GM12878 (cell line): Measurements from ENCODE around the gene MORC3. TPM values are rescaled to one million over a fixed set of nuclear protein-coding genes. Genes with fewer than 3 reads are reported as not detected.

Source experiments
- ASH2L ChIP-seq: fragments of 300-600, 200-600 bp; sonication (generic); IDR thresholded peaks from 2 replicates; pipeline ENCODE4 v1.6.1; 2017; ENCODE audit warnings: low read depth, mild to moderate bottlenecking, borderline replicate concordance
- ATF2 ChIP-seq: IDR thresholded peaks from 2 replicates; pipeline ENCODE4 v1.6.1; 2012; ENCODE audit warnings: low read length, inconsistent platforms
- ATF3 ChIP-seq: IDR thresholded peaks from 2 replicates; pipeline ENCODE4 v1.6.1; 2011; ENCODE audit warnings: low read depth, mild to moderate bottlenecking, low read length, moderate library complexity, borderline replicate concordance; ENCODE audit errors: extremely low read depth
- BCL3 ChIP-seq: IDR thresholded peaks from 2 replicates; pipeline ENCODE4 v1.6.1; 2011; ENCODE audit warnings: borderline replicate concordance, low read depth, mild to moderate bottlenecking, moderate library complexity, low read length; ENCODE audit not compliant: insufficient read depth, poor library complexity, severe bottlenecking
- BCLAF1 ChIP-seq: fragments of 450-650 bp; IDR thresholded peaks from 2 replicates; pipeline ENCODE4 v1.6.1; 2017; ENCODE audit warnings: antibody characterized with exemption, mild to moderate bottlenecking, moderate library complexity
- CHD2 ChIP-seq: IDR thresholded peaks from 2 replicates; pipeline ENCODE4 v1.6.1; 2011; ENCODE audit warnings: low read depth, low read length, improper control_type of control experiment, borderline replicate concordance
- CTCF ChIP-seq, 3 experiments: IDR thresholded peaks in 2 of 3; conservative IDR thresholded peaks in 1 of 3; 2 replicates each; pipeline ENCODE4 v1.5.1; 2011; ENCODE audit warnings: low read depth in 3 of 3, low read length in 3 of 3, mild to moderate bottlenecking in 3 of 3, control low read depth in 2 of 3, moderate library complexity in 2 of 3, inconsistent platforms in 1 of 3, mixed read lengths in 1 of 3; ENCODE audit not compliant: control insufficient read depth in 2 of 3, insufficient read depth in 1 of 3; ENCODE audit errors: extremely low read depth in 1 of 3
- EP300 ChIP-seq, 2 experiments: fragments of 150-350 bp in 1 of 2; IDR thresholded peaks; 2 replicates each; pipeline ENCODE4 v1.6.1; 2011 to 2012; ENCODE audit warnings: low read depth in 2 of 2, low read length in 2 of 2, borderline replicate concordance in 1 of 2, improper control_type of control experiment in 1 of 2, inconsistent platforms in 1 of 2; ENCODE audit not compliant: control insufficient read depth in 1 of 2
- EZH2 ChIP-seq: IDR thresholded peaks from 2 replicates; pipeline ENCODE4 v1.6.1; 2012; ENCODE audit warnings: low read depth, mild to moderate bottlenecking, control low read depth, inconsistent platforms, low read length, borderline replicate concordance; ENCODE audit not compliant: control insufficient read depth
- HDGF ChIP-seq: fragments of 450-650 bp; IDR thresholded peaks from 2 replicates; pipeline ENCODE4 v1.6.1; 2016; ENCODE audit warnings: antibody characterized with exemption
- LARP7 ChIP-seq: fragments of 450-650 bp; IDR thresholded peaks from 2 replicates; pipeline ENCODE4 v1.6.1; 2017; ENCODE audit warnings: mild to moderate bottlenecking
- MYC ChIP-seq: IDR thresholded peaks from 2 replicates; pipeline ENCODE4 v1.6.1; 2011; ENCODE audit warnings: mild to moderate bottlenecking, low read length, moderate library complexity, inconsistent platforms; ENCODE audit not compliant: insufficient read depth, insufficient replicate concordance, insufficient read length, severe bottlenecking
- PAX8 ChIP-seq: fragments of 450-650 bp; IDR thresholded peaks from 2 replicates; pipeline ENCODE4 v1.6.1; 2017; ENCODE audit warnings: mild to moderate bottlenecking, moderate library complexity
- PKNOX1 ChIP-seq: fragments of 450-650 bp; IDR thresholded peaks from 2 replicates; pipeline ENCODE4 v1.6.1; 2016; ENCODE audit warnings: mild to moderate bottlenecking
- RAD51 ChIP-seq: fragments of 450-650 bp; IDR thresholded peaks from 2 replicates; pipeline ENCODE4 v1.6.1; 2016; ENCODE audit warnings: moderate library complexity, mild to moderate bottlenecking, inconsistent platforms
- RBBP5 ChIP-seq: fragments of 200-600 bp; sonication (generic); conservative IDR thresholded peaks from 2 replicates; pipeline ENCODE4 v1.6.1; 2016
- RFX5 ChIP-seq: IDR thresholded peaks from 2 replicates; pipeline ENCODE4 v1.6.1; 2011; ENCODE audit warnings: low read depth, low read length, improper control_type of control experiment
- STAT1 ChIP-seq: fragments of 450-650 bp; conservative IDR thresholded peaks from 2 replicates; pipeline ENCODE4 v1.6.1; 2014; ENCODE audit warnings: antibody characterized with exemption, mild to moderate bottlenecking
- TCF12 ChIP-seq: IDR thresholded peaks from 2 replicates; pipeline ENCODE4 v1.6.1; 2011; ENCODE audit warnings: low read depth, mild to moderate bottlenecking, low read length
- YY1 ChIP-seq: IDR thresholded peaks from 2 replicates; pipeline ENCODE4 v1.6.1; 2011; ENCODE audit warnings: low read depth, mild to moderate bottlenecking, low read length
- polyA plus RNA-seq, 11 experiments: library from polyadenylated mRNA; depleted of rRNA in 4 of 11; unstranded in 6 of 11; stranded (reverse) in 5 of 11; fragments of >200 nt; fragmentation: Nextera tagmentation in 4 of 11; fragmentation: Illumina TruSeq in 1 of 11; extraction: Ambion mirVana in 4 of 11; extraction: Trizol in 1 of 11; gene quantifications; 1 replicate in 1 of 11; 2 replicates in 10 of 11; pipeline versions ENCODE4 v1.2.1 to v1.2.3, GENCODE V29; 2011 to 2016; ENCODE audit warnings: inconsistent platforms in 2 of 11, missing spikeins in 2 of 11, low read depth in 1 of 11
- total RNA-seq, 4 experiments: library from RNA; depleted of rRNA in 3 of 4; stranded (reverse); fragments of >200 nt in 3 of 4; fragmentation: Illumina TruSeq in 1 of 4; extraction: Trizol in 1 of 4; gene quantifications; 2 replicates each; pipeline versions ENCODE4 v1.2.1 to v1.2.3, GENCODE V29; 2013 to 2021

The MORC3 gene
- total and polyA plus RNA-seq, 10 of the 15 experiments (the other 5 are each of a cell fraction or from before 2014, with no cell fraction given), result 5.5 to 29.9 (median 16.3) TPM

GRCh38 chr21:36385233-36386030 lies 65.4 kb downstream of the MORC3 start, which contains the start of gene CHAF1B (continued):
- TF ChIP-seq BCLAF1 (no peak), EZH2 (no peak), CHD2 (no peak), RFX5 (no peak), ATF2 (no peak), STAT1 (no peak), HDGF (no peak), EP300 (IDR thresholded peaks at IDR 0.05; ENCODE audit: borderline replicate concordance in 1 of 2, control insufficient read depth in 1 of 2, low read depth in 2 of 2, low read length in 2 of 2) (no peak), LARP7 (peak; percentile 79), CTCF (IDR thresholded peaks at IDR 0.05 in 2 of 3, conservative IDR thresholded peaks at IDR 0.05 in 1 of 3; ENCODE audit: control insufficient read depth in 2 of 3, extremely low read depth in 1 of 3, insufficient read depth in 1 of 3, low read depth in 3 of 3, low read length in 3 of 3) (no peak), ATF3 (no peak), TCF12 (no peak), RBBP5 (no peak), MYC (no peak), PAX8 (no peak), ASH2L (no peak), PKNOX1 (no peak), YY1 (no peak), BCL3 (no peak), RAD51 (no peak)
